ENCODE results near the gene CASKIN1.

GRCh38 chr16:2226918-2227317 is 30.5 kb upstream of the CASKIN1 start:
- TF ChIP-seq CTCF (IDR thresholded peaks at IDR 0.05) (no peak), EP300 (IDR thresholded peaks at IDR 0.05) (no peak)
